Measurements from ENCODE around the gene FBXW12.
A peak's percentile ranks its signal among the peaks of the same experiment; 100 is the strongest.

Gene FBXW12

GRCh38 chr3:48436855-48437254, 64.8 kb downstream of the FBXW12 start:
- no peak for DNase-seq

GRCh38 chr3:48437812-48438211, 65.8 kb downstream of the FBXW12 start:
- no peak for DNase-seq

GRCh38 chr3:48439820-48440589, 68.0 kb downstream of the FBXW12 start, which contains the start of the genes CCDC51 and TMA7:
TSS of gene CCDC51 (minus strand) at chr3:48440119. CDS start at chr3:48435128, 4,991 bp downstream.
TSS of gene TMA7 (plus strand) at chr3:48440257. CDS start at chr3:48440297, 40 bp downstream.
- DNase-seq, result peak; percentile 98

GRCh38 chr3:48440590-48440958, 68.6 kb downstream of the FBXW12 start:
- no peak for DNase-seq

- no peak for DNase-seq
Measured at GRCh38 chr3:48441940-48442339, 69.9 kb downstream of the FBXW12 start.
